Endothelial cell of umbilical vein (primary cell): ENCODE results near the gene ATP10B.

ENCODE experiments used
- CTCF ChIP-seq, 2 donors: IDR thresholded peaks; 1 replicate in 1 of 2; 2 replicates in 1 of 2; pipeline ENCODE4 v1.5.1; 2011; ENCODE audit warnings: low read length in 2 of 2, mild to moderate bottlenecking in 2 of 2, moderate library complexity in 2 of 2, control low read depth in 1 of 2, inconsistent platforms in 1 of 2, low read depth in 1 of 2; ENCODE audit not compliant: insufficient read depth in 1 of 2; ENCODE audit errors: extremely low read depth in 1 of 2
- EZH2 ChIP-seq: IDR thresholded peaks from 2 replicates; pipeline ENCODE4 v1.6.1; 2012; ENCODE audit warnings: borderline replicate concordance, low read depth, mild to moderate bottlenecking, moderate library complexity, low read length, inconsistent platforms; ENCODE audit not compliant: severe bottlenecking
- JUN ChIP-seq: IDR thresholded peaks from 2 replicates; pipeline ENCODE4 v1.6.1; 2011; ENCODE audit warnings: borderline replicate concordance, low read depth; ENCODE audit not compliant: insufficient read length, insufficient read depth
- MAX ChIP-seq: IDR thresholded peaks from 2 replicates; pipeline ENCODE4 v1.6.1; 2011; ENCODE audit not compliant: insufficient read depth, insufficient read length
- MYC ChIP-seq: IDR thresholded peaks from one replicate; pipeline ENCODE4 v1.6.1; 2011; ENCODE audit warnings: mild to moderate bottlenecking, low read depth, low read length
- POLR2A ChIP-seq: IDR thresholded peaks from 2 replicates; pipeline ENCODE4 v1.6.1; 2012; ENCODE audit warnings: low read depth, mild to moderate bottlenecking, control low read depth, low read length
- POLR2AphosphoS5 ChIP-seq: IDR thresholded peaks from 2 replicates; pipeline ENCODE4 v1.6.1; 2012; ENCODE audit warnings: low read depth, mild to moderate bottlenecking, control low read depth, low read length, moderate library complexity; ENCODE audit not compliant: insufficient read depth

- TF ChIP-seq POLR2A: no peak
- no peak for TF ChIP-seq CTCF (IDR thresholded peaks at IDR 0.05; ENCODE audit: extremely low read depth in 1 of 2, insufficient read depth in 1 of 2, low read depth in 1 of 2, low read length in 2 of 2)
- TF ChIP-seq MAX: no peak
- no peak for TF ChIP-seq JUN
- no peak for TF ChIP-seq EZH2
- TF ChIP-seq POLR2AphosphoS5: no peak
- no peak for TF ChIP-seq MYC
Observed at GRCh38 chr5:160534914-160535313, 317.1 kb downstream of the ATP10B start.
